ENCODE results near the gene IFNK. TPM values are rescaled to one million over a fixed set of nuclear protein-coding genes. Genes with fewer than 3 reads are reported as not detected.

The IFNK gene
- total RNA-seq, 1 donor from 2014 or later: not detected

- DNase-seq (ENCODE audit: low spot score): no peak
Observed at GRCh38 chr9:27538647-27539046, 14.6 kb downstream of the IFNK start.

- DNase-seq (ENCODE audit: low spot score): peak; percentile 19
Observed at GRCh38 chr9:27539479-27540441, 15.7 kb downstream of the IFNK start.

GRCh38 chr9:27540502-27540901, 16.4 kb downstream of the IFNK start:
- no peak for DNase-seq (ENCODE audit: low spot score)

- no peak for DNase-seq (ENCODE audit: low spot score)
Observed at GRCh38 chr9:27541740-27542139, 17.6 kb downstream of the IFNK start.

- DNase-seq (ENCODE audit: low spot score): no peak
Observed at GRCh38 chr9:27542508-27542907, 18.4 kb downstream of the IFNK start.

GRCh38 chr9:27545471-27545870, 21.4 kb downstream of the IFNK start:
- no peak for DNase-seq (ENCODE audit: low spot score)

- DNase-seq (ENCODE audit: low spot score): no peak
Observed at GRCh38 chr9:27548055-27548741, 24.1 kb downstream of the IFNK start.

GRCh38 chr9:27549196-27549755, 25.2 kb downstream of the IFNK start:
- no peak for DNase-seq (ENCODE audit: low spot score)

- DNase-seq (ENCODE audit: low spot score): no peak
Observed at GRCh38 chr9:27554712-27555111, 30.6 kb downstream of the IFNK start.

- no peak for DNase-seq (ENCODE audit: low spot score)
Observed at GRCh38 chr9:27556470-27556869, 32.4 kb downstream of the IFNK start.

- no peak for DNase-seq (ENCODE audit: low spot score)
Observed at GRCh38 chr9:27558307-27558706, 34.2 kb downstream of the IFNK start.

- DNase-seq (ENCODE audit: low spot score): no peak
Observed at GRCh38 chr9:27560457-27560856, 36.4 kb downstream of the IFNK start.

GRCh38 chr9:27561685-27562084, 37.6 kb downstream of the IFNK start:
- no peak for DNase-seq (ENCODE audit: low spot score)

GRCh38 chr9:27563738-27564430, 39.8 kb downstream of the IFNK start:
- no peak for DNase-seq (ENCODE audit: low spot score)

- DNase-seq (ENCODE audit: low spot score): no peak
Observed at GRCh38 chr9:27564670-27565069, 40.6 kb downstream of the IFNK start.

- DNase-seq (ENCODE audit: low spot score): no peak
Observed at GRCh38 chr9:27565696-27566095, 41.6 kb downstream of the IFNK start.

- no peak for DNase-seq (ENCODE audit: low spot score)
Observed at GRCh38 chr9:27566118-27566517, 42.0 kb downstream of the IFNK start.

GRCh38 chr9:27569406-27569805, 45.3 kb downstream of the IFNK start:
- DNase-seq (ENCODE audit: low spot score): no peak

- no peak for DNase-seq (ENCODE audit: low spot score)
Observed at GRCh38 chr9:27571011-27571410, 46.9 kb downstream of the IFNK start.

GRCh38 chr9:27572061-27572460, 48.0 kb downstream of the IFNK start:
- no peak for DNase-seq (ENCODE audit: low spot score)

- DNase-seq (ENCODE audit: low spot score): peak; percentile 46
Observed at GRCh38 chr9:27572566-27572917, 48.5 kb downstream of the IFNK start.
